ENCODE results near the gene WWC1.
A peak's percentile ranks its signal among the peaks of the same experiment; 100 is the strongest.

The WWC1 gene

GRCh38 chr5:168328814-168329213 is 37.4 kb downstream of the WWC1 start:
- DNase-seq (ENCODE audit: low read depth, low spot score): peak; percentile 42
- H3K4me3 ChIP-seq (ENCODE audit: low read depth, low read length): no peak overlapping the region
- TF ChIP-seq CTCF (IDR thresholded peaks at IDR 0.05; ENCODE audit: low read depth, low read length): no peak
- in situ Hi-C loops (cut with HindIII; ENCODE audit: low sequenced_read_pairs): no loop called here

GRCh38 chr5:168329302-168329701 is 37.9 kb downstream of the WWC1 start:
- DNase-seq (ENCODE audit: low read depth, low spot score): peak; percentile 46
- in situ Hi-C loops (cut with HindIII; ENCODE audit: low sequenced_read_pairs): no loop called here
- no peak overlapping the region for H3K4me3 ChIP-seq (ENCODE audit: low read depth, low read length)
- TF ChIP-seq CTCF (IDR thresholded peaks at IDR 0.05; ENCODE audit: low read depth, low read length): no peak

- TF ChIP-seq CTCF (IDR thresholded peaks at IDR 0.05; ENCODE audit: low read depth, low read length): no peak
- in situ Hi-C loops (cut with HindIII; ENCODE audit: low sequenced_read_pairs): no loop called here
- H3K4me3 ChIP-seq (ENCODE audit: low read depth, low read length): no peak overlapping the region
- DNase-seq (ENCODE audit: low read depth, low spot score): no peak
Observed at GRCh38 chr5:168332042-168332441, 40.6 kb downstream of the WWC1 start.

GRCh38 chr5:168334280-168334679 is 42.8 kb downstream of the WWC1 start:
- TF ChIP-seq CTCF (IDR thresholded peaks at IDR 0.05; ENCODE audit: low read depth, low read length): no peak
- in situ Hi-C loops (cut with HindIII; ENCODE audit: low sequenced_read_pairs): no loop called here
- DNase-seq (ENCODE audit: low read depth, low spot score): no peak
- H3K4me3 ChIP-seq (ENCODE audit: low read depth, low read length): no peak overlapping the region

DNA sequence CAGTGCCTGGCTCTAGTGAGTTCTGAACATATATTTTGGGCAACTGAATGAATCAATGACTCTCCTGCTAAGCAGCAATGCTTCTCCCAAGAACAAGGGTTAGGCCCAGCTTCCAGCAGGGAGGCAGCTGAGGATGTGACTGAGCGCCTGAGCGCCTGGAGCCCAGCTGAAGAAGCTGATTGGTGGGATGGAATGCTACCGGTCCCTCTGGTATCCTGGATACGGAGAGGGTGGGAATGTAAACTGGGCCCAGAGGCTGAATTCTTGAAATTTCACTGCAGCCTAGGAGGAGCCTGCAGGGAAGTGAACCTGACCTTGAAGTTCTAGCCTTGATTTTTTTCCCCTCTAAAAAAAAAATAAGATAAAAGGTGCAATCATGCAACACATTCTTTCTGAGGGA is 43.2 kb downstream of the WWC1 start:
- in situ Hi-C loops (cut with HindIII; ENCODE audit: low sequenced_read_pairs): no loop called here
- H3K4me3 ChIP-seq (ENCODE audit: low read depth, low read length): no peak overlapping the region
- DNase-seq (ENCODE audit: low read depth, low spot score): peak; percentile 73
- TF ChIP-seq CTCF (IDR thresholded peaks at IDR 0.05; ENCODE audit: low read depth, low read length): no peak

DNA sequence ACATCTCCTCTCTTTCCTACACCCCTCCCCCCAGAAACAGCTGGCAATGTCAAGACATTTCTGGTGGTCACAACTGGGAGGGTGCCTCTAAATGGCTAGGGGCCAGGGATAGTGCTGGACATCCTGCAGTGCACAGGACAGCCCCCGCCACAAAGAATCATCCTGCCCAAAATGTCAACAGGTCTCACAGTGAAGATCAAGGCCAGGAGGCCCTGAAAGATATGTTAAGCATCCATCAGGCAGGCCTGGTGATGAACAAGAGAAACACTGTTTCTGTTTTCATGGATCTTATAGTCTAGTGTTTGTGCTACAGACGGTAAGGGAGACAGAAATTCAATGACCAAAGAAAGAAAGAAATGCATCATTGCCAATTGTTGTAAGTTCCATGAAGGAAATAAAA is 45.9 kb downstream of the WWC1 start:
- no peak overlapping the region for H3K4me3 ChIP-seq (ENCODE audit: low read depth, low read length)
- in situ Hi-C loops (cut with HindIII; ENCODE audit: low sequenced_read_pairs): no loop called here
- DNase-seq (ENCODE audit: low read depth, low spot score): no peak
- TF ChIP-seq CTCF (IDR thresholded peaks at IDR 0.05; ENCODE audit: low read depth, low read length): no peak

All from astrocyte of the spinal cord (primary cell).